ENCODE data around the gene IL9R.
"Not testable (repeated sequence)": the region's sequence is repeated elsewhere in the genome, so short reads cannot be mapped to it uniquely, and the experiment has no call there.

The IL9R gene

GRCh38 chrX:155998761-155999510 is 1.4 kb downstream of the IL9R start:
- no peak for DNase-seq

GRCh38 chrX:155999751-156000150 is 2.3 kb downstream of the IL9R start:
- not testable (repeated sequence) for DNase-seq

GRCh38 chrX:156000361-156000926 is 2.9 kb downstream of the IL9R start:
- no peak for DNase-seq

DNA sequence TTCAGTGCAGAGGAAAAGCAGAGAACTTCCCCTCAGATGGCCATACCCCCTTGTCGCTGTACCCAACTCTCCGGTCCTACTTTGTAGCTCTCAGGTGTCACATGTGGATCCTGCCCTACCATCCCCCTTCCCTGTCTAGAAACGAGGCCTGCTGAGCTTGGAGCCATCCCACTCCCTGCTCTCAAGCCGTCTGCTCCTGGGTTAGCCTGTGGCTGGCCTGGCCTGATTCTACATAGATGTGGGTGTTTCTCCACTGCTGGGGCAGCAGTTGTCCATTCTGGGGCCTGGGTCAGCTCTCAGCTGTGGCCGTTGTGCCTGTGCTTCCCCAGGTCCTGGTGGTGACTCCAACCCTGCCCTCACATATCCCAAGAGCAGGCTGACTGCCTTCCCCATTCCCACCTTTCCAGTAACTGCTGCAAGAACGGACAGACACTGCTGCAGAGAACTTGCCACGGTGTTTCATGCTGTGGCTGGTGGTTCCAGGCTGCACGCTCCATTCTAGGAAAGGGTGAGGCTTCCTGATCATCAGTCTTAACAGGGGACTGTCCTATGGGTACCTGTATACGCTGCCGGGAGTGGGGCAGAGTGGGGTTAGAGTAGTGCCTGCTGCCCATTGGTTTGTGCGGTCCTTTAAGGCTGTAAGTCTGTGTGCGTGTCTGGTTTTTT is 3.6 kb downstream of the IL9R start:
- DNase-seq: no peak

DNA sequence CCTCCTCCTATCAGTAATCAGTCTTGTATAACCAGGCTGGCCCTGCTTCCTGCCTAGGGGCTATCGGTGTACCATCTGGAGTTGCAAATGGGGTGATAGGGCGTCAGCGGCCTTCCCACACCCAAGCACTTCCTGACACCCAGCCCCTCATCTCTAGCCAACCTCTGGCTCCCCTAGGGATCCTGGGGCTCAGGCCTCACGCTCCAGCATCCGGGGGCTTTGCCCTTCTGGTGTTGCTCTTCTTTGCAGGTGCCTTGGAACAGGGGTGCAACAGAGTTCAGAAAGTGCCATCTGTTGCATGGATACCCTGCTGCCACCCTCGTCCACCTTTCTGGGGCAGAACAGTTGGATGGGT is 4.1 kb downstream of the IL9R start:
- DNase-seq: no peak

GRCh38 chrX:156002507-156002906 is 5.0 kb downstream of the IL9R start:
- no peak for DNase-seq

GRCh38 chrX:156003486-156004185 is 6.1 kb downstream of the IL9R start:
- DNase-seq: no peak

DNA sequence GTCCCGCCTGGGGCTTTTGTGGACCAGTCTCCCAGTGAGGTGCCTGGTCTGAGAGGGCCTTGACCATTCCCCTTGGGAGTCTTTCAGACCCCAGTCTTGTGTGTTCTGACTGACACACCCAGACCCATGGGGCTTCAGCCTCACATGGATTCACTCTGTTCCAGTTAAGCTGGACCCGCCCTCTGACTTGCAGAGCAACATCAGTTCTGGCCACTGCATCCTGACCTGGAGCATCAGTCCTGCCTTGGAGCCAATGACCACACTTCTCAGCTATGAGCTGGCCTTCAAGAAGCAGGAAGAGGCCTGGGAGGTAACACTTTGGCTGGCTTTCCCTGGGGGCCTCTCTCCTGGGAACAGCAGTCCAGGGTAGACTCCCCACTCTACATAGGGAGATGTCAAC is 6.8 kb downstream of the IL9R start:
- no peak for DNase-seq

- DNase-seq: no peak
Measured at GRCh38 chrX:156004740-156005139, 7.2 kb downstream of the IL9R start.

- DNase-seq: no peak
Measured at GRCh38 chrX:156005144-156005543, 7.6 kb downstream of the IL9R start.

DNA sequence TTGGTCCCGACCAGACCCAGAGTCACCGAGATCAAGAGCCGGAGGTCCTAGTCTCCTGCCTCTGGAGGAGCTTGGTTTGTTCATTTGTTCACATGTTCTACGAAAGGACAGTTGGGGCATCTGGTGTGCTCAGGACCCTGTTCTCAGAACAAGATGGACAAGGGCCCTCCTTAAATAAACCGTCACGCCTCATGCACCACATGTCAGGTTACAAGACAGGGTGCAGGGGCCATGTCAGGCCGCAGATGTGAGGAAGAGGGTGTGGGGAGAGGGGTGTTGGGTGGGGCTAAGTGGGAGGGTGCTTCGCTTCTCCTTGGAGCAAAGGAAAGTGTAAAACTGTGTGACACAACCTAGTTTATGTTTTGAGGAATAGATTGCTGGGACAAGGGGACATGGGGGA is 9.0 kb downstream of the IL9R start:
- not testable (repeated sequence) for DNase-seq

GRCh38 chrX:156008379-156008778 is 10.9 kb downstream of the IL9R start:
- DNase-seq: not testable (repeated sequence)

GRCh38 chrX:156008915-156009314 is 11.4 kb downstream of the IL9R start:
- no peak for DNase-seq

DNA sequence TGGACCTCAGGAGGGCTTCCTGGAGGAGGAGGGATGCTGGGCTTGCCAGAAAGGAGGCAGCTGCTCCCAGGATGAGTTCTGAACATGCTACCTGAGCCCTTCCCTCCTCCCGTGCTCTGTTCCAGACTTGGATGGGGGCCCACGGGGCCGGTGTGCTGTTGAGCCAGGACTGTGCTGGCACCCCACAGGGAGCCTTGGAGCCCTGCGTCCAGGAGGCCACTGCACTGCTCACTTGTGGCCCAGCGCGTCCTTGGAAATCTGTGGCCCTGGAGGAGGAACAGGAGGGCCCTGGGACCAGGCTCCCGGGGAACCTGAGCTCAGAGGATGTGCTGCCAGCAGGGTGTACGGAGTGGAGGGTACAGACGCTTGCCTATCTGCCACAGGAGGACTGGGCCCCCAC is 12.2 kb downstream of the IL9R start:
- DNase-seq: not testable (repeated sequence)

- not testable (repeated sequence) for DNase-seq
Measured at GRCh38 chrX:156013286-156013953, 15.9 kb downstream of the IL9R start.

- not testable (repeated sequence) for DNase-seq
Measured at GRCh38 chrX:156019846-156020245, 22.4 kb downstream of the IL9R start.

DNA sequence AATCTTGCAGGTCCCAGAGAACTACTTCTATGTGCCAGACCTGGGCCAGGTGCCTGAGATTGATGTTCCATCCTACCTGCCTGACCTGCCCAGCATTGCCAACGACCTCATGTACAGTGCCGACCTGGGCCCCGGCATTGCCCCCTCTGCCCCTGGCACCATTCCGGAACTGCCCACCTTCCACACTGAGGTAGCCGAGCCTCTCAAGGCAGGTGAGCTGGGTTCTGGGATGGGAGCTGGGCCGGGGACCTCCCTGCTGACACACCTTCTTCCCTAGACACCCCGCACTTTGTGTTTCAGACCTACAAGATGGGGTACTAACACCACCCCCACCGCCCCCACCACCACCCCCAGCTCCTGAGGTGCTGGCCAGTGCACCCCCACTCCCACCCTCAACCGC is 25.5 kb downstream of the IL9R start:
- not testable (repeated sequence) for DNase-seq

DNA sequence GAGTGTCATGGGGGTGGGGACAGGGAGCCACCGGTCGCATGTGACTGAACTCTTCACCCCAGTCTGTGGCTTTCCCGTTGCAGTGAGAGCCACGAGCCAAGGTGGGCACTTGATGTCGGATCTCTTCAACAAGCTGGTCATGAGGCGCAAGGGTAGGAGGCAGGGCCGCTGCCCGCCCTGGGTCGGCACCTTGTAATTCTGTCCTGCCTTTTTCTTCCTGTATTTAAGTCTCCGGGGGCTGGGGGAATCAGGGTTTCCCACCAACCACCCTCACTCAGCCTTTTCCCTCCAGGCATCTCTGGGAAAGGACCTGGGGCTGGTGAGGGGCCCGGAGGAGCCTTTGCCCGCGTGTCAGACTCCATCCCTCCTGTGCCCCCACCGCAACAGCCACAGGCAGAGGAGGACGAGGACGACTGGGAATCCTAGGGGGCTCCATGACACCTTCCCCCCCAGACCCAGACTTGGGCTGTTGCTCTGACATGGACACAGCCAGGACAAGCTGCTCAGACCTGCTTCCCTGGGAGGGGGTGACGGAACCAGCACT is 27.5 kb downstream of the IL9R start:
- not testable (repeated sequence) for DNase-seq

DNA sequence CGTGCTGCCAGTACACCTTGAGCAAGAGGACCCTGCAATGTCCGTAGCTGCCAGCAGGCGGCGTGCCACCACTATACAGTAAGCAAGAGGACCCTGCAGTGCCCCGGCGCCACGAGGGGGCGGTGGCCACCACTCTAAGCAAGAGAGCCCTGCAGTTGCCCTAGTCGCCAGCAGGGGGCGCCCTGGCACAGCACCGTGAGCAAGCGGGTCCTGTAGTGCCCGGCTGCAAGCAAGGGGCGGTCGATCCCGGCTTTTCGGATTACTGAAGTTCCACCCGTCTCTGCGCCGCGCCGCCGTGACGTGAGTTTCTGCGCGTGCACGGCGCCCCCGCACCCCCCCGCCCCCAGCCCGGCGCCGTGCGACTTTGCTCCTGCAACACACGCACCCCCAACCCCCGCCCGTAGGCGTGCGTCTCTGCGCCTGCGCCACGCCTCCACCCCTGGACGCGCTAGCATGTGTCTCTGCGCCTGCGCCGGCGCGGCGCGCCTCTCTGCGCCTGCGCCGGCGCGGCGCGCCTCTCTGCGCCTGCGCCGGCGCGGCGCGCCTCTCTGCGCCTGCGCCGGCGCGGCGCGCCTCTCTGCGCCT is 31.2 kb downstream of the IL9R start:
- DNase-seq: not testable (repeated sequence)

- not testable (repeated sequence) for DNase-seq
Measured at GRCh38 chrX:156029296-156029695, 31.8 kb downstream of the IL9R start.

All from hypothalamus (tissue), 51 donors.